DMS153 treated with DMSO at 0.1 percent for 48 hours (cell line): ENCODE data around the gene NAV3.
A peak's percentile ranks its signal among the peaks of the same experiment; 100 is the strongest.

Experiments used
- DNase-seq: peaks from one replicate; lab custom pipeline; 2025; ENCODE audit not compliant: unreplicated experiment; lab: John Stamatoyannopoulos, UW

Gene NAV3

GRCh38 chr12:77925536-77926108 is 94.9 kb downstream of the NAV3 start:
- DNase-seq = peak; percentile 84

GRCh38 chr12:77928078-77928477 is 97.4 kb downstream of the NAV3 start:
- DNase-seq = no peak

- DNase-seq = no peak
Measured at GRCh38 chr12:77932216-77932615, 101.5 kb downstream of the NAV3 start.

GRCh38 chr12:77938301-77938700 is 107.6 kb downstream of the NAV3 start:
- no peak for DNase-seq

- no peak for DNase-seq
Measured at GRCh38 chr12:77940011-77940423, 109.3 kb downstream of the NAV3 start.

GRCh38 chr12:77940567-77940966 is 109.9 kb downstream of the NAV3 start:
- DNase-seq = no peak

- DNase-seq = no peak
Measured at GRCh38 chr12:77941401-77941800, 110.7 kb downstream of the NAV3 start.

GRCh38 chr12:77943466-77943865 is 112.8 kb downstream of the NAV3 start:
- no peak for DNase-seq

- DNase-seq = no peak
Measured at GRCh38 chr12:77946541-77947061, 115.9 kb downstream of the NAV3 start.

GRCh38 chr12:77947330-77947729 is 116.6 kb downstream of the NAV3 start:
- DNase-seq = no peak

- DNase-seq = no peak
Measured at GRCh38 chr12:77947746-77948145, 117.1 kb downstream of the NAV3 start.

- DNase-seq = no peak
Measured at GRCh38 chr12:77949943-77950342, 119.2 kb downstream of the NAV3 start.

GRCh38 chr12:77953528-77954205 is 123.0 kb downstream of the NAV3 start:
- DNase-seq = no peak

- DNase-seq = no peak
Measured at GRCh38 chr12:77954206-77954555, 123.5 kb downstream of the NAV3 start.

- no peak for DNase-seq
Measured at GRCh38 chr12:77957062-77957461, 126.4 kb downstream of the NAV3 start.

GRCh38 chr12:77963576-77964178 is 133.0 kb downstream of the NAV3 start:
- DNase-seq = no peak

- no peak for DNase-seq
Measured at GRCh38 chr12:77965790-77966189, 135.1 kb downstream of the NAV3 start.

- no peak for DNase-seq
Measured at GRCh38 chr12:77968021-77968420, 137.3 kb downstream of the NAV3 start.

GRCh38 chr12:77968571-77968970 is 137.9 kb downstream of the NAV3 start:
- DNase-seq = no peak

- no peak for DNase-seq
Measured at GRCh38 chr12:77973579-77973978, 142.9 kb downstream of the NAV3 start.

GRCh38 chr12:77974645-77975044 is 144.0 kb downstream of the NAV3 start:
- no peak for DNase-seq

GRCh38 chr12:77979597-77980250 is 149.0 kb downstream of the NAV3 start:
- no peak for DNase-seq
